ENCODE results near the gene ERN2.
"Not testable (repeated sequence)": the region's sequence is repeated elsewhere in the genome, so short reads cannot be mapped to it uniquely, and the experiment has no call there.

Gene ERN2

GRCh38 chr16:23712976-23713375 is at the start of gene ERN2:
Gene ERN2, minus strand, starts transcription at chr16:23713222. Its CDS starts 35 bp downstream, at chr16:23713187.
- no peak within 1 kb of the TSS for H3K4me3 ChIP-seq (ENCODE audit: low read length)
- no peak for DNase-seq (ENCODE audit: low read depth)
- no peak for TF ChIP-seq CTCF (conservative IDR thresholded peaks at IDR 0.05; ENCODE audit: low read length)

GRCh38 chr16:23757937-23758619 is 45.1 kb upstream of the ERN2 start:
- no peak for TF ChIP-seq CTCF (conservative IDR thresholded peaks at IDR 0.05; ENCODE audit: low read length)
- H3K4me3 ChIP-seq (ENCODE audit: low read length): no peak overlapping the region
- no peak for DNase-seq (ENCODE audit: low read depth)

GRCh38 chr16:23757116-23757515 is 44.1 kb upstream of the ERN2 start:
- DNase-seq (ENCODE audit: low read depth): no peak
- no peak for TF ChIP-seq CTCF (conservative IDR thresholded peaks at IDR 0.05; ENCODE audit: low read length)
- H3K4me3 ChIP-seq (ENCODE audit: low read length): no peak overlapping the region

- no peak for DNase-seq (ENCODE audit: low read depth)
- H3K4me3 ChIP-seq (ENCODE audit: low read length): no peak overlapping the region
- no peak for TF ChIP-seq CTCF (conservative IDR thresholded peaks at IDR 0.05; ENCODE audit: low read length)
Measured at GRCh38 chr16:23755484-23755809, 42.4 kb upstream of the ERN2 start.

- H3K4me3 ChIP-seq (ENCODE audit: low read length): no peak within 1 kb of the TSS
- TF ChIP-seq CTCF (conservative IDR thresholded peaks at IDR 0.05; ENCODE audit: low read length): no peak
- DNase-seq (ENCODE audit: low read depth): no peak
Measured at GRCh38 chr16:23754594-23755483, 41.8 kb upstream of the ERN2 start, which contains the start of gene CHP2. Gene CHP2, plus strand, starts transcription at chr16:23755026. Its CDS starts 24 bp downstream, at chr16:23755050.

GRCh38 chr16:23753908-23754593 is 41.0 kb upstream of the ERN2 start:
- H3K4me3 ChIP-seq (ENCODE audit: low read length): no peak overlapping the region
- DNase-seq (ENCODE audit: low read depth): no peak
- no peak for TF ChIP-seq CTCF (conservative IDR thresholded peaks at IDR 0.05; ENCODE audit: low read length)

- H3K4me3 ChIP-seq (ENCODE audit: low read length); DNase-seq (ENCODE audit: low read depth): not testable (repeated sequence)
Measured at GRCh38 chr16:23751053-23751452, 38.0 kb upstream of the ERN2 start.
